GM12878 (cell line): Measurements from ENCODE around the gene ICAM4.

Experiments
- CTCF ChIP-seq, 3 experiments: IDR thresholded peaks in 2 of 3; conservative IDR thresholded peaks in 1 of 3; 2 replicates each; pipeline ENCODE4 v1.5.1; 2011; ENCODE audit warnings: low read depth in 3 of 3, low read length in 3 of 3, mild to moderate bottlenecking in 3 of 3, control low read depth in 2 of 3, moderate library complexity in 2 of 3, inconsistent platforms in 1 of 3, mixed read lengths in 1 of 3; ENCODE audit not compliant: control insufficient read depth in 2 of 3, insufficient read depth in 1 of 3; ENCODE audit errors: extremely low read depth in 1 of 3
- EZH2 ChIP-seq: IDR thresholded peaks from 2 replicates; pipeline ENCODE4 v1.6.1; 2012; ENCODE audit warnings: low read depth, mild to moderate bottlenecking, control low read depth, inconsistent platforms, low read length, borderline replicate concordance; ENCODE audit not compliant: control insufficient read depth
- JUND ChIP-seq: IDR thresholded peaks from 2 replicates; pipeline ENCODE4 v1.6.1; 2012; ENCODE audit warnings: low read depth, mild to moderate bottlenecking, low read length, improper control_type of control experiment, moderate library complexity
- MXI1 ChIP-seq: fragments of 150-350 bp; IDR thresholded peaks from 2 replicates; pipeline ENCODE4 v1.6.1; 2011; ENCODE audit warnings: low read depth, mild to moderate bottlenecking, inconsistent platforms, low read length, improper control_type of control experiment
- POLR2A ChIP-seq: IDR thresholded peaks from 2 replicates; pipeline ENCODE4 v1.6.1; 2011; ENCODE audit warnings: low read depth, mild to moderate bottlenecking, low read length
- POLR2AphosphoS5 ChIP-seq: IDR thresholded peaks from 2 replicates; pipeline ENCODE4 v1.6.1; 2011; ENCODE audit warnings: mild to moderate bottlenecking, low read length, inconsistent platforms
- SIN3A ChIP-seq: IDR thresholded peaks from 2 replicates; pipeline ENCODE4 v1.6.1; 2012; ENCODE audit warnings: low read depth, low read length, improper control_type of control experiment
- TCF7 ChIP-seq: IDR thresholded peaks from 2 replicates; pipeline ENCODE4 v1.6.1; 2014; ENCODE audit warnings: antibody characterized with exemption, borderline replicate concordance

GRCh38 chr19:10315335-10316214 is 28.8 kb downstream of the ICAM4 start, which contains the start of gene FDX2:
- no peak for TF ChIP-seq CTCF (IDR thresholded peaks at IDR 0.05 in 2 of 3, conservative IDR thresholded peaks at IDR 0.05 in 1 of 3; ENCODE audit: control insufficient read depth in 2 of 3, extremely low read depth in 1 of 3, insufficient read depth in 1 of 3, low read depth in 3 of 3, low read length in 3 of 3)
- peak; percentile 91 for TF ChIP-seq POLR2A
- TF ChIP-seq POLR2AphosphoS5, result peak; percentile 88
- TF ChIP-seq JUND, result no peak
- TF ChIP-seq TCF7, result no peak
- peak; percentile 98 for TF ChIP-seq SIN3A
- TF ChIP-seq EZH2, result no peak
- peak; percentile 100 for TF ChIP-seq MXI1
